Measurements from ENCODE around the gene GPC6.

GPC6 gene

GRCh38 chr13:94313926-94314325, 1087.3 kb downstream of the GPC6 start:
- DNase-seq: no peak

DNA sequence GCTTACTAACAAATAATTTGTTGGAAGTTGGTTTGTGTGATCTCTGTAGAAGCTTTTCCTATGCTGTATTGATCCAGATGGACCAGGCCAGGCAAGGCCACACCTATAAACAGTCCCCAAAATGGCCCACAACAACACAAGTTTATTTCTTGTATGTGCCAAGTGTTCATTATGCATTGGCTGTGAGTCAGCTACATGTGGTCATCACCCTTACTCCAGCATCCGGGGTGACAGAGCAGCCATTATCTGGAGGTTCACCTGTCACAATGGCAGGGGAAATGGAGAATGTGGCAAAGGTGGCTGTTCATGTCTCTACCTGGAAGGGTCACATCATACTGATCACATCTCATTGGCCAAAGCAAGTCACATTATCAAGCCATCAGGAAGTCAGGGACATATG, 1088.6 kb downstream of the GPC6 start:
- DNase-seq: no peak

DNA sequence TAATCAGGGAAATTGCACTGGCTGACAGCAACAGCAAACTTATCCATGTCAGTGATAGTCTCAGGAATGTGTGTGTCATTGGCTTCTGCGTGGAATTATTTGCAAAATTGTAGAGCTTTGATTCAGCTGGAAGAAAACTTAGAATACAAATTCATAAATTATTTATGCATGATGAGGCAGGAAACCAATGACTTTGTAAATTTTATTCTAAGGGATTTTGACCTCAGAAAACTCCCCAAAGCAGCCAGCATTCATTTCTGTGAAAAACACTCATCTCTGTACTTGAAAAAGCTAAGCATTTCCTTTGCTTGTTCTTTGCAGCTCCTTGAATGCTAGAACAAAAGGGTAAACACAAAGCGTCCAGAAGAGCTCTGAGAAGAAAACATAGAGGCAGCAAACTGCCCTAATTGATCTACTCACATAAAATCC, 1090.5 kb downstream of the GPC6 start:
- peak; percentile 74 for DNase-seq

DNA sequence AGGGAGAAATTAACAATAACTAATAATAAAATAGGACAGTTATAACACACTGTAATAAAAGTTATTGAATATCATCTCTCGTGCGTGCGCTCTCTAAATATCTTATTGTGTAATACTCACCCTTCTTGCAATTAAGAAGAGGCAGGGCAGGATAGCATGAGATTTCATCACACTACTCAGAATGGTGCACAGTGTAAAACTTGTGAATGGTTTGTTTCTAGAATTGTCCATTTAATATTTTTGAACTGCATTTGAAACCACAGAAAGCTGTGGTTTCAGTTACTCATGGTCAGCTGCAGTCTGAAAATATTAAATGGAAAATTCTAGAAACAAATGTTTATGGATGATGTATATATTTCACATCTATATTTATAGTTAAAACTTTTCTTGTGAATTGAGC, 1091.8 kb downstream of the GPC6 start:
- no peak for DNase-seq

DNA sequence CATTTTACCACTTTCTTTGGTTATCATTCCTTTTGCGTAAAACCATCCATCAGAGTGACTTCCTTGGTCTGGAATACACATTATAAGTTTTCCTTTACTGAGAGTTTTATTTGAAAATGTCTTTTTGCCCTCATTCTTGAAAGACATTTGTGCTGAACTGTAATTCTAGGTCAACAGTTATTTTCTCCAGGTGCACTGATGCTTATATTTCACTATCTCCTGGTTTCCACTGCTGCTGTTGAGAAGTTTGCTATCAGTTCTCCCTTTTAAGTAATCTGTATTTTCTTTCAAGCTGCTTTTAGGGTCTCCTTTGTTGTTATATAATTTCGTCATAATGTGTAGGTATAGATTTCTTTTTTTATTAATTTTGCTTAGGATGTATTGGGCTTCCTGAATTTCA, 1092.9 kb downstream of the GPC6 start:
- no peak for DNase-seq

DNA sequence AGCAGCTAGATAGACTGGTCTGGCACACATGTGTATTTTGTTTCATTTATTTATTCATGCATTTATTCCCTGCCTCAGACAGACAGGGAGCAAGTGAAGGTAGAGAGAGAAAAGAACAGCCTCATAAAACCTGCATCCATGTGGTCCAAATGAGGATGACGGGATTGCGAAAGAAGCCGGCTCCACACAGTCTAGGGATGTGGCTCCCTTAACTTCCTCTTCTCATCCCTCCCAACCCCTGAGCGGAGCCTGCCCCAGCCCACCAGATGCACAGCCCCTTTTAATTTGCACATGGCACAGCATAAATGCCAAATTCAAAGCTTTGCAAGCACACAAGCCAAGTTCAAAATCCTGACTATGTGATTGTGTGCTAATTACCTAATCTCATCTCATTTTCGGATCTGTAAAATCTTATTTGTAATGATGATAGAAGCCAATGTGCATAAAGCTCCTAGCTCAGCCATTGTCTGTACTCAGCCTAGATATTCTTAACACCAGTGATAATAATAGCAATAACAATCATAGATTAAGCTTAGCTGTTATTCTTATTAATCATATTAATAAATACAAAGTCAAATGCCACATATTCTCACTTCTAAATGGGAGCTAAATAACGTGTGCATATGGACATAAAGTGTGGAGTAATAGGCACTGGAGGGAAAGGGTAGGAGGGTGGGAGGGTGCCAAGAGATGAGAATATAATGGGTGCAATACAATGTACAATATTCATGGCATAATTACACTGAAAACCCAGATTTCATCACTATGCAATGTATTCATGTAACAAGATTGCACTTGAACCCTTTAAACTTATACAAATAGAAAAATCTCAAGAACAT, 1096.5 kb downstream of the GPC6 start:
- DNase-seq: no peak

DNA sequence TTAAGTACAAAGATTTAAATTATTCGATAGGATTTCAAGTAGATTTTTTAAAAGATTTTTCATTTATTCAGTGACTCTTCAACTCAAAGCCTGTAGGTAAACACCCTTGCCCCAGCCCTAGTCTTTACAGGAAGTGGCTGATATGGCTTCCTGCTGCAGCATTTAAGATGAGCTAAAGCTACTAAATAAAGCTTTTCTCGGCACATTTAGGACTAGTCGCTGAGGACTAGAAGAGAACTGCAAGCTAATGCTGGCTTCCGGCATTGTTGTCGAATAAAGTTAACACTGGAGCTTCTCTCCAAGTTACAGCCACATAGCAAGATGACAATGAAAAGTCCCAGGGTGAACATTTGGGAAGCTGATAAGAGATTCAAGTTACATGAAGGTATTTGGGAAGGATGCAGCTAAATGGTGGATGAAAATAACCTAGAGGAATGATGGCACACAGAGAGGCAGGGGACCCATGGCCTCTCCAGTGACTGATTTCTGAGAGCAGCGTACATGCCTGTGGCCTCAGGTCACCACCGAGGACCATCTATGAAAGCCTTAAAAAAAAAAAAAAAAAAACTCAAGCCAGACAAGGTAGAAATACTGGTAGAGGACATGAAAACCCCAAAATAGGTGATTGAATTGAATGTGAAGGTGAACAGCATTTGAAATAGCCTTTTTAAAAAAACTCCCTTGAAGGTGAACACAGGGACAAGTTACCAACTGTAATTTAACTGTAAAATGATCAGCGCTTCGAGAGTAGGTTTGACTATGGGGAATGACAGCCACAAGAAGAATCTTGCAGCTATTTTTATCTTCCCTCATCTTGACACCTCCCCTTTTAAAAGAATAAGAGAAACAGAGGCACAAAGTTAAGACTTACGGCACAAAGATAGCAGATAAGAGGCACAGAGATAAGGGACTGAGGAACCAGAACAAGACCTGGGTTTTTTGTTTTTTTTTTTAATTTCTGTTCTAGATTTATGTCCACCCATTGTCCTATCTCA, 1097.5 kb downstream of the GPC6 start:
- DNase-seq: no peak

DNA sequence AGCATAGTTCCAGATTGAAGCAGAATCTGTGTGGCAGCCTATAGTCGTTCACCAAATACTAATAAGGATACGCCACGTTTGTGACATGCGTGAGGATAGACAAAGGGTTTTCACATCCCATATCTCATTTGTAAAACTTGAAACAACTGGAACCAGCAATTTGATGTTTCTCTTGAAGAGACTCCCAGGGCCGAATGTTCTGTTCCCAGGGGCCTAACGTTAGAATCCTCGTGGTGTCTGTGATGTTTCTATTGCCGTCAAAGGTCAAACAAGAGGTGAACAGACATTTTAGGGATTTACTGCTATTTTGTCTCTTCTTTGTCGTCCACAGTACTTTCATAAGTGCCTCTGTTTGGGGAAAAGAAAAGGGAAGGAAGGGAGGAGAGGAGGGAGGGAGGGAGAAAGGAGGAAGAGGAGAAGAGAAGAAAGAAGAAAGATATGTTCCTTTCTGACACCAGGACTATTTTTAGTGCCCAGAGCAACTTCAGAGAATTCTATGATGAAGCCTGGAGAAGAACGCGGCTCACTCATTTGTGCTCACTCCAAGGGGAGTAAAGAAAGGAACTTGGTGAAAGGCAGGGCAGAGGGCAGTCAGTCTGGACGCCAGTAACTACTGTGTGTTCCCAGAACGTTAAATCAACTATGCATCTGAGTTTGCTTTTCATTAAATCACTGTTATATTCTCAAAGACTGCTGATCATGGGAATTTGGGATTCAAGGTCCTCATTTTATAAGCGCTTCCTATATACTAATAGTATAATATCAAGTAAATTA, 1098.3 kb downstream of the GPC6 start:
- DNase-seq: no peak

GRCh38 chr13:94325650-94326049, 1099.0 kb downstream of the GPC6 start:
- peak; percentile 71 for DNase-seq

DNA sequence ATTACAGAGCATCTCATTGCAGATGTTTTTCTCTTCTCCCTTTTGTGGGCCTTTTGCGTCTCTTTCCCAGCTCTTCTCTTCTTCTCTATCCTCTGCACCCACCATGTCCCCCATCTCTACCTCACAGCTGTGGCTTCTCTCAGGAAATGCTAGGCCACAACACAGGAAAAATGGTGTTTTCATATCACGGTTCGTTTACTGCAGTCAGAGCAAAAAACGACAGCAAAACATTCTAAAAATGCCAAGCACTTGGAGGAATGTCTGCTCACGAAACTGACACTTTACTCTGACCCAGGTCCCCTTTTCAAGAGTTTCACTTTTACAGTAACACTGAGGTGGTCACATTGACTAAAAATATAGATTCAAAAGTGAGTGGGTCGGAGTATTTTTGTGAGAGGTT, 1100.7 kb downstream of the GPC6 start:
- DNase-seq: peak; percentile 58

GRCh38 chr13:94328381-94329041, 1101.9 kb downstream of the GPC6 start:
- no peak for DNase-seq

DNA sequence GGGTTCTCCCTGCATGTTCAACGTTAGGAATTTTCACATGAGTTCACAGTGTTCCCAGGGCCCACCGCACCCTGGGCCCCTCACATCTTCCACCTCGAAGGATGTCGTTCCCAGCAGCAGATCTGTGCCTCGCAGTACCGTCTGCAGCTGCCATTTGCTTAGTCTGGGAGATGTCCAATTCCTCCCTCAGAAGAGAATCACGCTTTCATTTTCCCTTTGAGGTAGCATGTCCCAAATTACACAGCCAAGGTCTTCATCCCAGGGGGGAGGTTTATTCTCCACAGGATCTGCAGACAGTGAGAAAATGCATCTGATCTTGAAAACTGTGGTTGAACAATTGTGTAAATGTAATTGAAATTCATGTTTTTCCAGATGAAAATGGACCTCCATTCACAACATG, 1102.7 kb downstream of the GPC6 start:
- DNase-seq: peak; percentile 50

DNA sequence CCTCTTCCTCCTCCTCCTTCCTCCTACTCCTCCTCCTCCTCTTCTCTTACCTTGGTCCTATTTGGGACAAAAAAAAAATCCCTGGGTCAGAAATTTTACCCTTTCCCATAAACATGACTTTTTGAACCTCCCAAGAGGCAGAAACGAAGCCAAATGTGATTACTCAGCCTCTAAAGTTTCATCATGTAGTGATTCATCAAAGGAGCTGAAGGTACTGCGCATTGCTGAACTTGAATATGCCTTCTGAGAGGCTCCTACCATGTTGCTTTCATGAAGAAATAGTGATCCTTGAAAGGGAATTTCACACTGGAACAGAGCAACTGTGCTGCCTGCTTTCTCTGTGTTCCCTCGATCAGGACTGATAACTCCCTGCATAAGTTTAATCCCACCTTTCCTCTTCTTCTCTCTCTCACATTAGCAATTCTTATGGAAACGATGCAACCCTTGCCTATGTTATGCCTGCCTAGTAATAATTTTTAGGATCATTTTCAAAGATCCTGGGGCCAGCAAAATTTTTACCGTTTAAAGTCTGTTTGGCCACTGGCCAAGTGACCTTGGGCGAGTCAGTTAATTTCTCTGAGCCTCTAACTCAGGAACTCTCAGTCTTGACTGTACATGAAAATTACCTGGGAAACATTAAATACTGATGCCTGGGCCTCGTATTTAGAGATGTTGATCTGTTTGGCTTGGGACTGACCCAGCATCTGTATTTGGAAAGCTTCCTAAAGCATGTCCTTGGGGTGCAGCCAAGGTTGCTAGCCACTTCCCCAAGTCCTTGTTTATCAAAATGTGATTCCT, 1103.3 kb downstream of the GPC6 start:
- DNase-seq: peak; percentile 90

- no peak for DNase-seq
Measured at GRCh38 chr13:94330552-94331071, 1104.0 kb downstream of the GPC6 start.

DNA sequence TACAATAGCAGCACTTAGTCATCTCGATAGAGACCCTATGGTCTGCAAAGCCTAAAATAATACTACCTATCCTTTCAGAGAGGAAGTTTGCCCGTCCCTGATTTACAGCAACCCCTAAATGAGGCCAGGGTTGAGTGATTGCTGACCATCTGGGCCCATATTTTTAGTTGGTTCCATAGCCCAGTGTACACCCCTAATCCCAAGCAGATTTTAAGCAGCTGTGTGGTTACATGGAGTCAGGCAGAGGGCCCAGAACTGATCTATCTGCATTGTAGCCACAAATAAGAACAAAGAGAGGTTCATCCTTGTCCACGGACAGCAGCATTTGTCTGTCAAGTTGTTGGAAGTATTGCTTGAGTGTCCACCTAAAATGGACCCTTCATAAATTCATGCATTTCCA, 1104.7 kb downstream of the GPC6 start:
- no peak for DNase-seq

GRCh38 chr13:94332359-94333096, 1105.9 kb downstream of the GPC6 start:
- no peak for DNase-seq

GRCh38 chr13:94333131-94333820, 1106.7 kb downstream of the GPC6 start:
- no peak for DNase-seq

- no peak for DNase-seq
Measured at GRCh38 chr13:94335761-94336526, 1109.3 kb downstream of the GPC6 start.

All from fibroblast of skin of back (primary cell).